GM12892 (cell line): Measurements from ENCODE around the gene CLEC17A.

Experiments used
- POLR2A ChIP-seq: IDR thresholded peaks from 2 replicates; pipeline ENCODE4 v1.6.1; 2011; ENCODE audit warnings: low read depth, low read length, control low read depth
- POLR2AphosphoS5 ChIP-seq: IDR thresholded peaks from 2 replicates; pipeline ENCODE4 v1.6.1; 2011; ENCODE audit warnings: low read depth, low read length, control low read depth
- TAF1 ChIP-seq: IDR thresholded peaks from 2 replicates; pipeline ENCODE4 v1.6.1; 2011; ENCODE audit warnings: low read depth, mild to moderate bottlenecking, control low read depth, low read length, borderline replicate concordance

- TF ChIP-seq POLR2A (no peak), POLR2AphosphoS5 (no peak), TAF1 (no peak)
Observed at GRCh38 chr19:14619404-14619803, 36.5 kb downstream of the CLEC17A start.
